Liver (tissue), 3 donors: ENCODE results near the gene TGM3.

Experiments used
- ATF3 ChIP-seq: IDR thresholded peaks from 2 replicates; pipeline ENCODE4 v1.6.1; 2016; ENCODE audit warnings: antibody characterized with exemption
- CTCF ChIP-seq: fragments of 150-350 bp; IDR thresholded peaks from 2 replicates; pipeline ENCODE4 v1.5.1; 2017; ENCODE audit warnings: improper control_type of control experiment, low read depth, low read length; ENCODE audit not compliant: missing input control
- EGR1 ChIP-seq, 2 donors: IDR thresholded peaks; 2 replicates each; pipeline ENCODE4 v1.6.1; 2016 to 2018; ENCODE audit warnings: antibody characterized with exemption in 2 of 2, low read depth in 2 of 2
- GABPA ChIP-seq, 2 donors: IDR thresholded peaks in 1 of 2; conservative IDR thresholded peaks in 1 of 2; 2 replicates each; pipeline ENCODE4 v1.6.1; 2016; ENCODE audit warnings: antibody characterized with exemption in 2 of 2, mild to moderate bottlenecking in 1 of 2, moderate library complexity in 1 of 2
- JUND ChIP-seq, 2 donors: IDR thresholded peaks; 2 replicates each; pipeline ENCODE4 v1.6.1; 2016; ENCODE audit warnings: antibody characterized with exemption in 2 of 2
- MAX ChIP-seq: IDR thresholded peaks from 2 replicates; pipeline ENCODE4 v1.6.1; 2016; ENCODE audit warnings: antibody characterized with exemption
- RAD21 ChIP-seq, 2 donors: IDR thresholded peaks; 2 replicates each; pipeline ENCODE4 v1.6.1; 2016; ENCODE audit warnings: antibody characterized with exemption in 2 of 2, mild to moderate bottlenecking in 2 of 2
- REST ChIP-seq: IDR thresholded peaks from 2 replicates; pipeline ENCODE4 v1.6.1; 2016; ENCODE audit warnings: antibody characterized with exemption, mild to moderate bottlenecking
- RXRA ChIP-seq, 2 donors: IDR thresholded peaks; 2 replicates each; pipeline ENCODE4 v1.6.1; 2017 to 2018; ENCODE audit warnings: antibody characterized with exemption in 2 of 2, mild to moderate bottlenecking in 1 of 2
- SP1 ChIP-seq: IDR thresholded peaks from 2 replicates; pipeline ENCODE4 v1.6.1; 2018; ENCODE audit warnings: antibody characterized with exemption, mild to moderate bottlenecking
- TAF1 ChIP-seq: conservative IDR thresholded peaks from 2 replicates; pipeline ENCODE4 v1.6.1; 2016; ENCODE audit warnings: antibody characterized with exemption, mild to moderate bottlenecking
- donor health status: healthy.
- donor health status: healthy.

- peak; percentile 79 for TF ChIP-seq MAX
- TF ChIP-seq SP1 = peak; percentile 65
- no peak for TF ChIP-seq CTCF
- peak in 1 of 2 donors; percentile 45 for TF ChIP-seq EGR1 (IDR thresholded peaks at IDR 0.05; ENCODE audit: low read depth in 2 of 2)
- TF ChIP-seq RAD21 (IDR thresholded peaks at IDR 0.05) = peak; percentile 43
- no peak for TF ChIP-seq GABPA (IDR thresholded peaks at IDR 0.05 in 1 of 2, conservative IDR thresholded peaks at IDR 0.05 in 1 of 2)
- TF ChIP-seq TAF1 = no peak
- peak; percentile 47 to 66 for TF ChIP-seq JUND (IDR thresholded peaks at IDR 0.05)
- TF ChIP-seq REST = peak; percentile 39
- TF ChIP-seq ATF3 = peak; percentile 77
- peak; percentile 54 to 74 for TF ChIP-seq RXRA (IDR thresholded peaks at IDR 0.05)
Measured at GRCh38 chr20:2301164-2301622, 5.4 kb downstream of the TGM3 start.
